ENCODE data around the gene PALS1.

The PALS1 gene

DNA sequence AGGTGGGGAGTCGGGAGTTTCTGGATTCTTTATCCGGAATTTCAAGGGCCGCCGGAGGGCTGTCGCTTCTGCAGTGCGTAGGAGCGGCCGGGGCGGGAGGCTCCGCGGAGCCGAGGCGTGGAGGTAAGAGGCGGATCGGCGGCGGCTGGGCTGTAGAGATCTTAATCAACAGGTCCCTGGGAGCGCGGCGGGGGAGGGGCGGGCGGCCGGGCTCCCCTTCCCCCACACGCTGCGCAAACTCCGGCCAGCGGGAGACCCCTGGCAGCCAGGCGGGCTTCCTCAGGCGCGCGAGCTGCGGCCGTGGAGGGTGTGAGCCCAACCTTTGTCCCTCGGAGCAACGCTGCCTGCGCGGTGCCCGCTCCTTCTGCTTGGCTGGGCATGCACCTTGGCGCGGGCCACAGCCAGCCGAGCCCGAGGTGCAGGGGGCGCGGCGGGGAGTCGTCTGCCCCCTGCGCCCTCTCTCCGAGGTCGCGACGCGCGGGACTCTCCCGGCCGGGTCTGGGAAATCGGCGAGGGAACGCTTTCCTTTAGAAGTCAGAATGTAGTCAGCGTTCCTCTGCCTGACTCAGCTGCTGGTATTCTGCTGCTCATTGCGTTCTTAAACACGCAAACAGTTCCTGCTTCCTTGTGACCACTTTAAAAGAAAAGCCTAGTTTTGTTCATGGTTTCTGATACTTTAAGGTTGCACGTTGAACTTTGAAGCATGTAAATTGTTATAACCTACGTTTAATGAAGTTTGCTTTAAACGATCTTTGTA is at the start of gene PALS1:
Gene PALS1 (plus strand): TSS at position 25 of the 757 bp plus-strand sequence. CDS start 37,736 bp downstream, outside the sequence.
- peak; percentile 83 for DNase-seq

DNA sequence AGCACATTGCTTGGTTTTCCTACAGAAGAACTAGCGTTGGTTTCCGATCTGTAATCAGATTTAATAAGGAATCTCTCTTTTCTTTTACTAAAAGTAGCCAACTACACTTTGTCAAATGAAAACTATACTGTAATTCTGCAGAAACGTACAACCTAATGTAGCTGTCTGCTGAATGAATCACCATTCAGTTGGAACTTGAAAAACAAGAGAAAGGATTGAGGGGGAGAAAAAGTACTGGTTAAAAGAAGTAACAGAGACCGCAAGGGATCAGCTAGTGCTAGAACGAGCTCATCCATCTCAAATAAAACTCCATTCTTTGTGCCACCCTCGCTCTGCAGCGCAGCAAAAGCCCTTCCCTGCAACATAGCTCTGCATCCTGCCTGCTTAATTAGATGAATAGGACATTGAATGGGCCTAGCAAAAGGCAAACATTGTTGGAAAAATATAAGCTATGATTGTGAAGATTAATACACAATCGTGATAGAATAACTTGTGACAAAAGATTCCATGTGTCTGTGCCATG is 49.4 kb upstream of the PALS1 start:
- no peak for DNase-seq

DNA sequence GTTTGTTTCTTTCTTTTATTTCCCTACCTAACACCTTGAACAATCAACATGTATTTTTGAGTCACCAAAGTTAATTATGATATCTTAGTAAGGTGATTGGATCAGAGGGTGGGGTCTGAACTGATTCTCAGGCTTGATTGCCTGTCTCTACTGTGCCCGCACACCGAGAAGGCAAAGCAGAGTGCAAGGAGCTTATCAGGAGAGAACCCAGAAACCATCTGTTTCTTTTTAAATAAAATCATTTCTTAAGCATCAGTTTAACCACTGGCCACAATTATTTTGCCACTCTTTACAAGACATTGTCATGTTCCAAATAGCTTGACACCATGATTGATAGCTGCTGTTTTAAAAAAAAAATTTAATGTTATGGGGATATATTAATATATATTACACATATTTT is 48.9 kb upstream of the PALS1 start:
- no peak for DNase-seq

DNA sequence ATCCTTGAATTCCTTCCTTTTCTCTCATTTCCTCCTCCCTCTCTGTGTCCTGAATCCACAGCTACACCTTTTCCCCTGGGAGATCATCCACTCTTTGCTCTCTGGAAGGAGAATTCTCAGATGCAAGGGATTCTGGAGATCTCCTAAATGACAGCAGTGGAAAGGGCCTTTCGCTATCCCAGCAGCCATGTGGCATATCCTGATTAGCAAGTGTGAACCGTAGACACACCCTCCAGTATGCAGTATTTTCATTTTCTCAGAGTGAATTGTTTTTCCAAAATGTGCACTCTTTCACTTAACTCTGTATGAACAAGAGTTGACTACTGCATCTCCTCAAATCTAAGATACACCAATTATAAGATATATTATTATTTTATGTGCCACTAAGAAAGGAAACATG is 46.0 kb upstream of the PALS1 start:
- no peak for DNase-seq

DNA sequence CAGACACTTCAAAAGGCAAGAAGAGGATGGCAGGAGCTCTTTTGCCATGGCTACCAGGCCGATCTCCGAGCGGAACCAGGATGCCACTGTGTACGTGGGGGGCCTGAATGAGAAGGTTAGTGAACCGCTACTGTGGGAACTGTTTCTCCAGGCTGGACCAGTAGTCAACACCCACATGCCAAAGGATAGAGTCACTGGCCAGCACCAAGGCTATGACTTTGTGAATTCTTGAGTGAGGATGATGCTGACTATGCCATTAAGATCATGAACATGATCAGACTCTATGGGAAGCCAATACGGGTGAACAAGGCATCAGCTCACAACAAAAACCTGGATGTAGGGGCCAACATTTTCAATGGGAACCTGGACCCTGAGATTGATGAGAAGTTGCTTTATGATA is 42.2 kb upstream of the PALS1 start:
- DNase-seq = peak; percentile 8

DNA sequence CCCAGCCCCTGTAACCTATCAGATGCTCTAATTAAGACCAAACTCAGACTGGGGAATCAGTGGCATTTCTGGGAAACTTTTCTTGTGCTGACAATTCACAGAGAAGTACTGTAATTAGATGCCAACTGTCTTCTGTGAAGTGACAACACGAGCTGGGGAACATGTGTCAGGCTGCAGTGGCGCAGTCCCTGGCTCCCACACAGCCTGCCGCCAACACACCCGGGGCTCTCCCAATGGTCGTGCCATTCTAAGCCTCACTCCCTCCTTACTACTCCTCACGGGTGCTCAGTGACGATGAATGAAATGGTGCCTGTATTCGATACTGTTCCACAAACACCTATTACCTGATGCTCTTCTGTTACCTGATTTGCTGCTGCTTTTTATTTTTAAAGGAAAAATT is 33.4 kb upstream of the PALS1 start:
- DNase-seq = no peak

DNA sequence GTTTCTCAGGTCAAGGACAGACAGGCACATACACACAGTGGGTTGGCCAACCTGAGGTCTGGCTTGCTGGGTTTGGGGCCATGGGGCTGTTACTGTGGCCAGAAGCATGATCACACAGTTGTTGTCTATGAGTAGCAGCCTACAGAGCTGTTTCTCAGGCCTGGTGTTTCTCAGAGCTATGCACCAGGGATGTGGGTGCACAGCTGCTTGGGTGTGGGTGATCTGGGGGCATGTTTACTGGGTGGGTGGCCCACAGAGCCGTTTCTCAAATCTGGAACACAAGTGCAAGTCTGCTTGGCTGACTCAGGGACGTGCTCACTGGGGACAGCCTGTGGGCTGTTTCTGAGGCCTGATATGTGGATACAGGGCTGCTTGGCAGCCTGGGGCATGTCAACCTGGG is 23.1 kb upstream of the PALS1 start:
- DNase-seq = no peak

DNA sequence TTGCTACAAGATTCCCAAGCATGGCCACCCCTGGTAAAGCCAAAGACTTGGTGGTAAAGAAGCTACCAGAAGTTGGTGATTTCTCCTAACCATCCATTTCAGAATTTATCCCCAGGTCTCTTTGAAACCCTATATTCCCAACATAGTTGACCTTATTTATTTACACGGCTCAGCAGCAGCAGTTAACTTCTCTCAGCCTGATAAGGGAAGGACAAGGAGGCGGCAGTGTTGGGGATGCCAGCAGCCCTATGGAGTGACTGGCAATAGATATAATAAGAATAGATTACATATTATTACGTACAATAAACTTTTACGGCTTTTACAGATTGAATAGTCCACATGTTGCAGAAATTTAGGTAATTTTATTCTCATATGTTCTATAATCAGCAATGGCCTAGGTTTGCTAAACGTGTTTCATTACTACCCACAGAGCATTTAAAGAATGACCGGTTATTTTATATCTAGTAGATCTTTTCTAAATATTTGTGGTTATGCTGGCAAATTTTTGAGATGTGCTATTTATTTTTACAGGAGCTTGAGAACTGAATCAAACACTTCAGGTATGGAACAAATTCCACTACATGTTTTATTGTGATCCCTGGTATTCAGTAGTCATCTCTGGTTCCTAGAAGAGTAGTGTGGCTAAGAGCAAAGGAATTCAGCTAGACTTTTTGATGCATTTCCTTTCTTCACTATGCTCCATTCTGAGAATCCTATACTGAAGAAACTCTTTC is 19.8 kb upstream of the PALS1 start:
- peak; percentile 92 for DNase-seq

DNA sequence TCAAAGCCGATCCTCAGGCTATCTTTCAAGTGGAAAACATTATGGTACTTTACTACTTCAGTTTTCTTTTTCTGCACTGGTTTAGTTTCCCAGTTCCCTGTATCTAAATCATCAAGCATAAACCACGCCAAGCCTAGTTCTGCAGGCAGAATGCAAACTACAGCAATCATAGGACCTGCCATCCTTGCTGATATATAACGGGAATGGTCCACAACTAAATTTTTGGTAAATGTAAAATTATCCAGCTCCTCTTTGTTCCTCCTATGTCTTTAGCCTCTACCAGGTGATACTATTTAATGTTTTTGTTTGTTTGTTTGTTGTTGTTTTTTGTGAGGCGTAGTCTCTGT is 19.3 kb upstream of the PALS1 start:
- no peak for DNase-seq

DNA sequence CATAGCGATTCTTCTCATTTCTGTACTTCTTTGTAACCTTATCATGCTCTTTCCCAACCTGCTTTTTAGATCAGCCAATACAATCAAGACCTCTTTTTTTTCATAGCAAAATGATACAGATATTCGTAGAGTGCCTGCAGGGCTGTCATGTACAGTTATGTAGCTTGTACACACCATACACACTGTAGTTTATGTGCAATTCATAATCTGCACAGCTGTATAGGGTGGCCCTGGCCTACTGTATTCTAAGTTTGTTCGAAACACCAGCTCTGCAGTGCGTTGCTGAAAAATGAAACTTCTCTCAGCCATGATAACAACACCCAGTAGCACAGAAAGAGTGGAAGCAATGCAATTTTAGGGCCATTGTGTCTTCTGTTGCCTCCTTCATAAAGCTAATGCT is 15.7 kb upstream of the PALS1 start:
- no peak for DNase-seq

DNA sequence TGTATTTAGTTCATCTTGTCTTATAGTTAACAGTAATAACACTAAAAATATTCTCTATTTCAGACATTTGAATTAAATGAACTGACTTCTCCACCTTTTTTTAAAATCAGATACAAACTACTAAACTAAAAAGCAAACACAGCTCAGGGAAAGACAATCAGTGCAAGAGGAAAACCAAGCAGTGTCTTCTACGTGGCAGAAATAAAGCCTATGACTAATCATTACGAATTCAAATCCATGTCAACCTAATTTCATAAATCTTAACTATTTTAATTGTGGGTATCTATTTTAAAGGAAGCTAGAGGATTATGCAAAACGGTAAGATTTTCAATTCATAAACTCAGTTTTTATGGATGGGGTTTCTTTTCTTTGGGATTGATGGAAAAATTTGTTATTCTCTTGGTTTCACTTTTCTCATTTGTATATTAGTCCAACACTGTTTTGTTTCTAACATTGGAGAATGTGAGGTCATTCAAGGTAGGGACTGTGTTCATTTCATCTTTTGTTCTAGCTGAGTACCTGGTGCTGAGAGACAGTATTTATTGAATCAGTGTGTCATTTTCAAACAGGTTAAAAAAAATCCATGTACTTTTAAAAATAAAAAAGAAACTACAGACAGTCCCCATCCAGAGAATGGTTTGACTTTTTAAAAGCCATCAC is 12.8 kb upstream of the PALS1 start:
- DNase-seq = peak; percentile 25

DNA sequence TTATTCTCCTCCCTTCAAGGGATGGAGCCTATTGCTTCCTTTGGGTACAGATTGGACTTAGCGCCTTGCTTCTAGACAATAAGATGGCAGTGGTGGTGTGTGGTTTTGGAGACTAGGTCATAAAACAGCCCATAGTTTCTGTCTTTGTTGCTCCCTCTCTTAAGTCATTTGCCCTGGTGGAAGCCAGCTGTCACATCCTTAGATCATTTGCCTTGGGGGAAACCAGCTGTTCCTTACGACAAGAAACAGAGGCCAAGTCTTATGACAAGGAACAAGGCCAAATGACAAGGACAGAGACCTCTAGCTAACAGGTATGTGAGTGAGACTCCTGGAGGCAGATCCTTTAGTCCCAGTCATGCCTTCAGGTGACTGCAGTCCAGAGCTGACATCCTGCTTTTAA is 9.2 kb upstream of the PALS1 start:
- no peak for DNase-seq

DNA sequence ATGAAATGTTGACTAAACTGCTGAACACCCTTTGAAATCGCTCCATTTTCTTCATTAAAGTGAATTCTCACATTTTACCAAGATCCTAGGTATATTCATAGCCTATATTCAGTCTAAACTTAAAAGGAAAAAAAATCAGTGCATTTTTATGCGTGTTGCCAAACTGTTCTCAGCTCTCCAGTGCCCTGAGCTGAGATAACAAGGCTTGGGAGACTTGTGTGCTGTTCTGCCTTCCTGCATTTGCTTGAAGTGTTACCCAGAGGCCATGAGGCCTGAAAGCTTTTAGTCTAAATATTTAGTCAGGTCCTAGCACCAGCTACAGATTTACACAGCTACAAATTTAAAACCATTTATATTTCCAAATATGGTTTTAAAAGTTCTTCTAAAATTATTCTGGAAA is 8.6 kb upstream of the PALS1 start:
- DNase-seq = no peak

DNA sequence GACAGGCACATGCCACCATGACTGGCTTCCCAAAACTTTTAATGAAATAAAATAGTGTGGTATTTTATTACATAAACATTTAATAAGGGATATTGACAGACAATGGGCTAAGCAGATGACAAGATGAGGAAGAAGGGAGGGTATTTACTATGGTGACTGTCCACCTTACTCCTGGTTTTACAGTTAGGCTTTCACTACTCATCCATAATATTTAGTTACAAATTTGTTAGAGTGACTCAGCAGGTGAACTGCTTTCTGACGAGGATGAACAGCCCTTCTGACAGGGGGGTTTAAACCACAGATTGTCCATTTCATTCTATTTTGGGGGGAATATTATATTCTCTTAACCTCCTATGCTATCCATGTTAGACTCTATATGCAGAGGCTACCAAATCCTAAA is 3.6 kb upstream of the PALS1 start:
- no peak for DNase-seq

DNA sequence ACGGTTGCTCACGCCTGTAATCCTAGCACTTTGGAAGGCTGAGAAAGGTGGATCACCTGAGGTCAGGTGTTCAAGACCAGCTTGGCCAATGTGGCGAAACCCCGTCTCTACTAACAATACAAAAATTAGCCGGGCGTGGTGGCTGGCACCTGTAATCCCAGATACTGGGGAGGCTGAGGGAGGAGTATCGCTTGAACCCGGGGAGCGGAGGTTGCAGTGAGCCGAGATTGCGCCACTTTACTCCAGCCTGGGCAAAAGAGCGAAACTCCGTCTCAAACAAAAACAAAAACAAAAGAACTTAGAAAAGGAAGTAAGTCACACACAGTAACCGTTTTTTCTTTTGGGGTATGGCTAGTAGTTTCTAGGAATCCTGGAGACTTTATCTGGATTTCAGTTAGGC is 1.7 kb upstream of the PALS1 start:
- DNase-seq = no peak

DNA sequence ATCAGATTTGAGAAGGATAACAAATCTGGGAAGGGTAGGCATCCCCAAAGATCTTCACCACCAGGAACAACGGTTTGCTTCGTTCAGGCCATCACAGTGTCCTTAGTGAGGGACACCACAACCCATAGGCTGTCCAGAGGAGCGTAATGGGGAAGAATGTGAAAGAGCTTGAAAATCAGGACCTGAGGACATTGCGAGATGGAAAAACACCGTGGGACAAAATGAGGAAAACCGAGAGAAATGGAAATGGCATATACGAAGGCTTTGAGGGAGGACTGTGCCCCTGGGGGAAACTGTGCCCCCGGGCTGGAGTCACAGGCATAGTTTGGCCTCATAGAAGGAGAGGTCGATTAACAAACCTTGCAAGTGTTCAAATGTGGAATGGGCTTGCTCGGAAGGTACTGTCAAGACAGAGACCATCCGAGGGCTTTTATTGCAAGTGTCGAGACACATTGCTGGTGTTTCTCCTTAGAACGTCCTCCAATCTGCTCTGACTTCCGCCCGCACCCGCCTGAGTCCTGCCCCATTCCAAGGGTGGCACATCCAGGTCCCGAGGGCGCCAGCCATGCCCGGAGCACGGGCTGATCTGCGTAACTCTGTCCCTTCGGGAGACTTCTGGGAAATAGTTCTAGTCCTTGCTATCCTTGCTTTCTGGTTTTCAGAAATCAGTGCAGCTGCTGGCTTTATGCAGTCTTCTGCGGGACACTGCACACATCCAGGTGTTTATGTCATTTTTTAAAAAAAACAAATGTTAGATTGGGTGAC is 885 bp upstream of the PALS1 start:
- DNase-seq = no peak

DNA sequence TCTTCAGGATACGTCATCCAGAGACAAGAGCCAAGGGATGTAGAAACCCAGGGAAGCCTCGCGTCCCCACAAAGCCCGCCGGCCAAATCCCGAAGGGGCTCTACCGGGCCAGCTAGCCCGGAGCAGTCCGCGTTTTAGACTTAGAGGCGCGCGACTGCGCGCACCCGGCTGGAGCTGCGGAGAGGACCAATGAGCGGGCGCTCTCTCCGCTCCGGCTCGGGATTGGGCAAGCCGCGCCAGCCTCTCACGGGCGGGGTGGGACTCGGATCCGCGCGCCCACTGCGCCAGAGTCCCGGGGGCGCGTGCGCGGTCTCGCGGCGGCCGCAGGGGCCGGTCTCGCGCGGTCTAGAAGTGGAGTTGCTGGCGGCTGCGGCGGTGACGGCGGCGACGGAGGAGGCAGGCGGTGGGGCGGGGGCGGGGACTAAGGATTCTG is 241 bp upstream of the PALS1 start:
- DNase-seq = peak; percentile 98

DNA sequence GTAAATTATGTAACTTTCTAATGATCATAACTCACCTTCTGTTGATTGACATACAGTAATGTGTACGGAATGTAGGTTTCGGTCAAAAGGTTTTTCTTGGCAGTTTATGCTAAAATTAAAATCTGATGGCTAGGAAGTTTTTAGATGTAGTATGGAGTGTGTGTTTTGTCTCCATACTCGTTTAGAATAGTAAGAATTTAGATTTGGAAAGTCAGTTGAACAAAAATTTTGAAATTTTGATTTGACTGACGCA is 859 bp downstream of the PALS1 start:
- DNase-seq = no peak

DNA sequence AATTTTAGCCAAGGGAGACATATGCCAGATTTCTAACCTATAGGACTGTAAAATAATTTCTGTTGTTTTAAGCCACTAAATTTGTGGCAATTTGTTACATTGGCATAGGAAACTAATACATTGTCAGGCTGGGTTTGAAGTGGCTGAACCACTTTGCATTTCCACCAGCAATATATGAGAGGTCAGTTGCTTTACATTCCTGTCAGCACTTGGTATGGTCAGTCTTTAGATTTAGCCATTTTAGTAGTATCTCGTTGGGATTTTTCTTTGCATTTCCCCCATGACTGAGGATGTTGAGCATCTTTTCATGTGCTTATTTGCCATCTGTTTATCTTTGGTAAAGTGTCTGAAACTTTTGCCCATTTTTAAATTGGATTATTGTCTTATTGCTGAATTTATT is 3.9 kb downstream of the PALS1 start:
- no peak for DNase-seq

DNA sequence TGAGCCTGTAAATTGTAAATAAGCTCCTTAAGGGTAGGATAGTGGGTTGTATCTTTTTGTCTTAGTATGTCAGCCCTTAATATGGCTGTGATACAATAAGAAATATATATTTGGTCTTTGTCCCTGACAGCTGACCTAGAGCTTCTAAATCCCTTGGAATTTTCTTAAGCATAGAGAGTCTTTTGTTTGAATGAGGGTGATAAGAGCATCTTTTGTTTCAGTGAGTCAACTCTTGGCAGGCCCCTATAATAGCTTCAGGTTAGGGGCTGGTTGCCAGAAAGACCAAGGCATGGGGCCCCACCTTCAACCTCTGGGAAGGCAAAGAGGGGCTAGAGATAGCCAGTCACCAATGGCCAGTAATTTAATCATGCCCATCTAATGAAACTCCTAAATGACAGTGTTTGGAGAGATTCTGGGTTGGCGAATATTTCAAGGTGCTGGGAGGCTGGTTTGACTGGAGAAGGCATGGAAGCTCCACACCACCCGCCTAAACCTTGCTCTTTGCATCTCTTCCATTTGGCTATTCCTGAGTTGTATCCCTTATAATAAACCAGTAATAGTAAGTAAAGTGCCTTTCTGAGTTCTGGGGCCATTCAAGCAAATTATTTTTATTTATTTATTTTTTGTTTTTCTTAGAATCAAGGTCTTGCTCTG is 10.5 kb downstream of the PALS1 start:
- peak; percentile 37 for DNase-seq

DNA sequence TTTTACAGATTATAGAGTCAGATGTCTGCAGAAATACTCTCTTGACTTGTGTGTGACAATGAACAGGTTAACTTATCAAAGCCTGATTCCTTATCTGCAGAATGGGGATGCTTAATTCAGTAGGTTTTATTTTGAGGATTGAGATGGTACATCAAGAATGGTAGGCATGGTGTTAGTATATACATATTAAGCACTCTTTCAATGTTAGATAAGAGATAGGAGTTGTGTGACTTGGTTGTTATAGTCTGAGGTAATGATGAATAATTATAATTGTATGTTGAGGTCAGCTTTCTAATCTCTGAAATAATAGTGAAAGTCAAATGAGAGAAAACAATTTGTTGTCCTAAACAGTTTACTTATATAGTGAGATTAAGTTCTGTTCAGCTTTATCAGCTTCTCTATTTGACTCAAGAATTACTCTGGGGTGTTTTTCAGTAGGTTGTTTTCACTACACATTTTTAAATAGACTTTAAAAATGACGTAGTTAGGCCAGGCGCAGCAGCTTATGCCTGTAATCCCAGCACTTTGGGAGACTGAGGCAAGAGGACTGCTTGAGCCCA is 11.9 kb downstream of the PALS1 start:
- no peak for DNase-seq

DNA sequence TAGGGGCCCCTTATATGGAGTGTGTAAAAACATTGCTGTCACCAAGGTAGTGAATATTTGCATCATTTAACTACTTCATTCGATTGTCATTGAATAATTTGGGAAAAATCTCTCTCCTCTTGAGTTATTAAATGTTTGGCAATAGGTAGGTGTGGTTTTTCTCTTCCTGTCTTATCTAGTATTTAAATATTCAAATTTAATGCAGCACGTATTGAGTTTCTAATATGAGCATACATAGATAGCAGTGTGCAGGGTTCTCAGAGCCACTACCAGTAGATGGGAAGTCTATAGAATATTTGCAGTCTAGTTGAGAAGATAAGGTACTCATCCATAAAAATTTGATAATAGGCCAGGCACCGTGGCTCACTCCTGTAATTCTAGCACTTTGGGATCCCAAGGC is 16.7 kb downstream of the PALS1 start:
- no peak for DNase-seq

DNA sequence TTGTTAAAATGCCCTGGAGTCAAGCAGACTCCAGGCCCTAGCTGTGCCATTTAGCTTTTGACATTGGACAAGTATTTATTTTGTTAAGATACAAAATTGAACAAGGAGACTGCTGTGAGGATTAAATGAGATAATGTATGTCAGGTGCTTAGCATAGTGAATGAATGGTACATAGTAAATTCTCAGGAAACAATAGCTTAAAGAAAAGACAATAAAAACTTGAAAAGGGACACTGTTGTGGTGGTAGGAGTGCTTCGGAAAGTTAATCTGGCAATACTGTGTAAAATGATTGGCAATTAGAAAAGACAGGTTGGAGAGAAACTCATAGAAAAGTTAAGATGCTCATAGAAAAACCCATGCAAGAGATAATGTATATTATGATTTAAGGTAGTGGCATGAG is 19.7 kb downstream of the PALS1 start:
- DNase-seq = no peak

Data from fibroblast of skin of right biceps (primary cell).